ENCODE data around the gene ZNF683. TPM values are rescaled to one million over a fixed set of nuclear protein-coding genes. Genes with fewer than 3 reads are reported as not detected.

ZNF683 gene
- total and polyA plus RNA-seq, 9 of the 15 experiments (the other 6 are each of a cell fraction or from before 2014, with no cell fraction given) = not detected

GRCh38 chr1:26336477-26337205 lies 35.9 kb downstream of the ZNF683 start (continued):
- peak; percentile 7; the same call in 1 of the 2 replicates for TF ChIP-seq NFIX (CRISPR knock-in tag; IDR thresholded peaks at IDR 0.05; ENCODE audit: low read depth)
- no peak for TF ChIP-seq SAP30 (IDR thresholded peaks at IDR 0.05; ENCODE audit: borderline replicate concordance, insufficient read depth, low read depth, low read length, poor library complexity, severe bottlenecking)
- TF ChIP-seq ZFX (CRISPR knock-in tag; IDR thresholded peaks at IDR 0.05) = peak; percentile 96
- TF ChIP-seq PRDM10 (IDR thresholded peaks at IDR 0.05; ENCODE audit: partially characterized antibody) = no peak
- TF ChIP-seq ZNF232 (CRISPR knock-in tag; IDR thresholded peaks at IDR 0.05) = peak; percentile 94
- peak; percentile 80; the same call in 1 of the 2 replicates for TF ChIP-seq TOE1 (IDR thresholded peaks at IDR 0.05; ENCODE audit: borderline replicate concordance)
- TF ChIP-seq TOE1 (CRISPR knock-in tag; IDR thresholded peaks at IDR 0.05; ENCODE audit: borderline replicate concordance, low read depth) = no peak
- TF ChIP-seq GTF2E2 (tag; IDR thresholded peaks at IDR 0.05) = peak; percentile 69
- TF ChIP-seq POLR3G (IDR thresholded peaks at IDR 0.05; ENCODE audit: extremely low read depth, insufficient read length, insufficient replicate concordance) = no peak
- no peak for TF ChIP-seq SFPQ (IDR thresholded peaks at IDR 0.05; ENCODE audit: low read depth, low read length)
- TF ChIP-seq, protein P1, sequence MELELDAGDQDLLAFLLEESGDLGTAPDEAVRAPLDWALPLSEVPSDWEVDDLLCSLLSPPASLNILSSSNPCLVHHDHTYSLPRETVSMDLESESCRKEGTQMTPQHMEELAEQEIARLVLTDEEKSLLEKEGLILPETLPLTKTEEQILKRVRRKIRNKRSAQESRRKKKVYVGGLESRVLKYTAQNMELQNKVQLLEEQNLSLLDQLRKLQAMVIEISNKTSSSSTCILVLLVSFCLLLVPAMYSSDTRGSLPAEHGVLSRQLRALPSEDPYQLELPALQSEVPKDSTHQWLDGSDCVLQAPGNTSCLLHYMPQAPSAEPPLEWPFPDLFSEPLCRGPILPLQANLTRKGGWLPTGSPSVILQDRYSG (tag; conservative IDR thresholded peaks at IDR 0.05; ENCODE audit: low read depth) = peak; percentile 94
- peak; percentile 83 for TF ChIP-seq ZEB2 (IDR thresholded peaks at IDR 0.05)
- TF ChIP-seq, protein P2, sequence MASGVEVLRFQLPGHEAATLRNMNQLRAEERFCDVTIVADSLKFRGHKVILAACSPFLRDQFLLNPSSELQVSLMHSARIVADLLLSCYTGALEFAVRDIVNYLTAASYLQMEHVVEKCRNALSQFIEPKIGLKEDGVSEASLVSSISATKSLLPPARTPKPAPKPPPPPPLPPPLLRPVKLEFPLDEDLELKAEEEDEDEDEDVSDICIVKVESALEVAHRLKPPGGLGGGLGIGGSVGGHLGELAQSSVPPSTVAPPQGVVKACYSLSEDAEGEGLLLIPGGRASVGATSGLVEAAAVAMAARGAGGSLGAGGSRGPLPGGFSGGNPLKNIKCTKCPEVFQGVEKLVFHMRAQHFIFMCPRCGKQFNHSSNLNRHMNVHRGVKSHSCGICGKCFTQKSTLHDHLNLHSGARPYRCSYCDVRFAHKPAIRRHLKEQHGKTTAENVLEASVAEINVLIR (CRISPR knock-in tag; IDR thresholded peaks at IDR 0.05) = peak; percentile 62
- TF ChIP-seq, protein P3, sequence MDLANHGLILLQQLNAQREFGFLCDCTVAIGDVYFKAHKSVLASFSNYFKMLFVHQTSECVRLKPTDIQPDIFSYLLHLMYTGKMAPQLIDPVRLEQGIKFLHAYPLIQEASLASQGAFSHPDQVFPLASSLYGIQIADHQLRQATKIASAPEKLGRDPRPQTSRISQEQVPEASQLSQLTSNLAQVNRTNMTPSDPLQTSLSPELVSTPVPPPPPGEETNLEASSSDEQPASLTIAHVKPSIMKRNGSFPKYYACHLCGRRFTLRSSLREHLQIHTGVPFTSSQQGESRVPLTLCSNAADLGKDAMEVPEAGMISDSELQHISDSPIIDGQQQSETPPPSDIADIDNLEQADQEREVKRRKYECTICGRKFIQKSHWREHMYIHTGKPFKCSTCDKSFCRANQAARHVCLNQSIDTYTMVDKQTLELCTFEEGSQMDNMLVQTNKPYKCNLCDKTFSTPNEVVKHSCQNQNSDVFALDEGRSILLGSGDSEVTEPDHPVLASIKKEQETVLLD (IDR thresholded peaks at IDR 0.05) = peak; percentile 62; the same call in 1 of the 2 replicates
- TF ChIP-seq ARID2 (IDR thresholded peaks at IDR 0.05) = peak; percentile 39; the same call in 1 of the 2 replicates
- TF ChIP-seq HLTF (IDR thresholded peaks at IDR 0.05) = no peak
- peak; percentile 66; the same call in 1 of the 2 replicates for TF ChIP-seq ZKSCAN3 (CRISPR knock-in tag; IDR thresholded peaks at IDR 0.05)
